NCI-H2107 treated with DMSO at 0.1 percent for 48 hours (cell line): ENCODE results near the gene SPRING1.
"Not testable (repeated sequence)": the region's sequence is repeated elsewhere in the genome, so short reads cannot be mapped to it uniquely, and the experiment has no call there.

ENCODE experiments used
- DNase-seq: peaks from one replicate; lab custom pipeline; 2025; ENCODE audit not compliant: unreplicated experiment; lab: John Stamatoyannopoulos, UW

SPRING1 gene

GRCh38 chr12:116737774-116738657 is at the start of gene SPRING1, which contains the start of gene RNFT2:
Gene SPRING1 (minus strand): TSS chr12:116738069. CDS start chr12:116737900, 169 bp downstream.
Gene RNFT2 (plus strand): TSS chr12:116738315. CDS start chr12:116740498, 2,183 bp downstream.
- peak; percentile 98 for DNase-seq

DNA sequence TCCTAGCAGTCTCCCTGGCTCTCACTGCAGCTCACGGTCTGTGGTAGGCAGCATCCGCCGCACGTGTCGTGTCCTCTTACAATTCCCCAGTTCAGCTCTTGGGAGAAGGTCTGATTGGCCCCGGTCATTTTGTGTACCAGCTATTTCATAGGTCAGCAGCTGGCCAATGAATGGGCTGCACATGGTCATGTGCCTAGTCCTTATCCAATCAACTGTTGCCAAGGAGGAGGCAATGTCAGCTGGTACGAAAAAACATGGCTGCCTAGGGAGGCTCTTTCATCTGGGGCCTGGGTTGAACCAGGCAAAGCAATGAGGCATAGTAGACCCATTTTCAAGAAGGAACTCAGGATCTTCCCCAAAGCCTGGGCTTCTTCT is 46.4 kb upstream of the SPRING1 start:
- no peak for DNase-seq

- peak; percentile 87 for DNase-seq
Observed at GRCh38 chr12:116783525-116784237, 45.8 kb upstream of the SPRING1 start.

GRCh38 chr12:116780942-116781341 is 43.1 kb upstream of the SPRING1 start:
- DNase-seq: no peak

DNA sequence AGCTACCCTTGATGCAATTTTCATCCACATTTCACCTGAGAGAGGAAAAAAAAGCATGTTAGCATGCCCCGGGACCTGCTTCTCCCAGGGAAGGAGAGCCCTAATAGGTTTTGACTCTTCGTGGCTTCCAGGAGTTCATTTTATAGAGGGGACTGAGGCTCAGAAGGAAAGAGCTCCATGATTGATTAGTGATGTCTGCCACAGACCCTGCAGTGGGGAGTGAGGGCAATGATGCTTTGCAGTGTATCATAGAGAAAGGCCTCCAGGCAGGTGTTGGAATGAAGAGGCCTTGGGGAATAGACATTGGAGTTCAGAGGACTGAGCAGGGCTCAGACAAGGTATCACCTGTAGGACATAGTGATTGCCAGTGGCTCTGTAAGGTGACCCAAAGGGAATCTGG is 41.7 kb upstream of the SPRING1 start:
- DNase-seq: no peak

GRCh38 chr12:116777245-116777644 is 39.4 kb upstream of the SPRING1 start:
- DNase-seq: no peak

GRCh38 chr12:116774020-116774419 is 36.2 kb upstream of the SPRING1 start:
- no peak for DNase-seq

GRCh38 chr12:116773276-116773731 is 35.4 kb upstream of the SPRING1 start:
- DNase-seq: no peak

DNA sequence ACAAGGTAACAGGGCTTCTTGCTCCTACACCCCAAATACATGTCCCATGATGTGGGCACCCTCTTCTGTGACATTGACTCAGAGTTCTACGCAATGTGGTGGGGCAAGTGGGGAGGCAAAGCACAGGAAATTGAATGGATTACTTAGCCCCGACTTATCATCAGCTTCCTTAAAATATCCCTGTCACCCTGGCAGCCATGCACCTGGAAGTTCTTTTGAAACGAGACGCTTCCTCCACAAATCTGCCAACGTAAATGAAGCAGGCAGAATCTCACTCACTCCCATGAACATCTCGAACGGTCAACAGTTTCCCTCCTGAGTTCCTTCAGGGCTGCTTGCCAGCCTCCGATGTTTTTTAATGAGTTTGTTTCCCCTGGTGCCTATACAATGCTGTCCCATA is 33.8 kb upstream of the SPRING1 start:
- DNase-seq: no peak

- no peak for DNase-seq
Observed at GRCh38 chr12:116766746-116767145, 28.9 kb upstream of the SPRING1 start.

GRCh38 chr12:116766285-116766684 is 28.4 kb upstream of the SPRING1 start:
- no peak for DNase-seq

DNA sequence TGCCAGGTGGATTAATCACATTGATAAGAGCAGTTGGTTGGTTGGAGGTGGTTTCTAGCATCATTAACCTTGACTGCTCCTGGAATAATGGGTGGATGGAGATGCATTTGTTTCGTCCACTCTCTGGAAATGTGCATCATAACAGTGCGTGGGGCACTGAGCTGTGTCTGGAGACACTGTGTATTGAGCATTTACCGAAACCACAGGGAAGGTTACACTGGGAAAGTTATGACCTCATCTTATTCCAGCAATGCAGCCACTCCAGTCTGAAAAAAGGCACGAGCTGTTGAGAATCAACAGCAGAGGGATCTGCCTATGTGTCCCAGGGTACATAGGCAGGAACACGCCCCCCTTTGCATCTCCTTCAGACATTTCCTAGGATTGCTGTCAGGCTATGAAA is 27.4 kb upstream of the SPRING1 start:
- peak; percentile 48 for DNase-seq

- DNase-seq: no peak
Observed at GRCh38 chr12:116761499-116761898, 23.6 kb upstream of the SPRING1 start.

DNA sequence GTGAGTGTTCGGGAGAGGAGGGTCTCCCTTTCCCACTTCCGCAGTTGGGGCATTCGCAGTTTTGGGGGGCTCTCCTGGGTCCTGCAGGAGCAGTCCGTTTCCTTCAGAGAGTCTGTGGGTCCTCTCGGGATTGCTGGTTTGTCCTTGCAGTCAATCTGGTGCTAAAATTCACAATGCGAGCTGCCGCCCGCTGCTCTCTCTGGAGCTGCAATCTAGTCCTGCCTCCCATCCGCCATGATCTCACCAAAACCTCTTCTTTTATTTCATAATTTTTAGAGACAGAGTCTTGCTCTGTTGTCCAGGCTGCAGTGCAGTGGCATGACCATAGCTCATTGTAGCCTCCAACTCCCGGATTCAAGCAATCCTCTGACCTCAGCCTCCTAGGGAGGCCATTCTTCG is 22.8 kb upstream of the SPRING1 start:
- DNase-seq: no peak

DNA sequence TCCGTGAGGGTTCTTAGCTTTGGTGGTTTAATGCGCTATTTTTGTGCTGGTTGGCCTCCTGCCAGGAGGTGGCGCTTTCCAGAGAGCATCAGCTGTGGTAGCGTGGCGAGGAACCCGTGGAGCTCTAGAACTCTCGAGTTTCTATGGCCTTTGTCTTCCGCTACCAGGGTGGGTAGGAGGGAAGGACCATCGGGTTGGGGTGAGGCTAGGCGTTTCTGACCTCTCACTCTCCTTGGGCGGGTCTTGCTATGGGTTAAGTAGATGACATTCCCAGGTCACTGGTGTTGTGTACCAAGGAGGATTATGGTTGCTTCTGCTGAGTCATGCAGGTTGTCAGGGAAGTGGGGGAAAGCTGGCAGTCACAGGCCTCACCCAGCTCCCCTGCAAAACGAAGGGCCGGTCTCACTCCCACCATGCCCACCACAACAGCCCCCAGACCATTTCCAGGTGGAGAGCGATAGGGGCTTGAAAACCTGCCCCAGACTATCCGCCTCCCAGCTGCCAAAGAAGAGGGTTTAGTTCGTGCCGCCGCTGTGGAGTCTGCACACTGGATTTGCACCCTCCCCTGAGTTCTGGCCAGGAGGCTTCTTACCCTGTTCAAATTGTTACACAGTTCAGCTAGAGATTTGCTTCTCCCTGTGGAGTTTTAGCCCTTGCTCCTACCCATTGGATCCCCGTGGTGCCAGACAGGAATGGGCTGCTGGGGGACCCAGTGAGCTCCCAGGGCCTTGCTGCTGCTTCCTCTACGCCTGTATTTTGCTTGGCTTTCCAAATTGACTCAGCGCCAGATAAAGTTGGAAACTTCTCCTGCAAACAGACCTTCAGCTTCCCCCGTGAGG is 22.1 kb upstream of the SPRING1 start:
- DNase-seq: no peak

DNA sequence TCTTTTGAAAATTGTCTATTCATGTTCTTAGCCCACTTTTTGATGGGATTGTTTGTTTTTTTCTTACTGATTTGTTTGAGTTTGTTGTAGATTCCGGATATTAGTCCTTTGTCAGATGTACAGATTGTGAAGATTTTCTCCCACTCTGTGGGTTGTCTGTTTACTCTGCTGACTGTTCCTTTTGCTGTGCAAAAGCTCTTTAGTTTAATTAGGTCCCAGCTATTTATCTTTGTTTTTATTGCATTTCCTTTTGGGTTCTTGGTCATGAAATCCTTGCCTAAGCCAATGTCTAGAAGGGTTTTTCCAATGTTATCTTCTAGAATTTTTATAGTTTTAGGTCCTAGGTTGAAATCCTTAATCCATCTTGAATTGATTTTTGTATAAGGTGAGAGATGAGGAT is 16.9 kb upstream of the SPRING1 start:
- not testable (repeated sequence) for DNase-seq

DNA sequence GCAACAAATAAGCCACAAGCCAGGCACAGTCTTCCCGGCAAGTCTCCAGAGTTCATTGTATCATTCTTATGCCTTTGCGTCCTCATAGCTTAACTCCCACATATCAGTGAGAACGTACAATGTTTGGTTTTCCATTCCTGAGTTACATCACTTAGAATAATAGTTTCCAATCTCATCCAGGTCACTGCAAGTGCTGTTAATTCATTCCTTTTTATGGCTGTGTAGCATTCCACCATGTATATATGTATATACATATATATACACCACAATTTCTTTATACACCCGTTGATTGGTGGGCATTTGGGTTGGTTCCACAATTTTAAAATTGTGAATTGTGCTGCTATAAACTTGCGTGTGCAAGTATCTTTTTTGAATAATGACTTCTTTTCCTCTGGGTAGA is 16.2 kb upstream of the SPRING1 start:
- not testable (repeated sequence) for DNase-seq

DNA sequence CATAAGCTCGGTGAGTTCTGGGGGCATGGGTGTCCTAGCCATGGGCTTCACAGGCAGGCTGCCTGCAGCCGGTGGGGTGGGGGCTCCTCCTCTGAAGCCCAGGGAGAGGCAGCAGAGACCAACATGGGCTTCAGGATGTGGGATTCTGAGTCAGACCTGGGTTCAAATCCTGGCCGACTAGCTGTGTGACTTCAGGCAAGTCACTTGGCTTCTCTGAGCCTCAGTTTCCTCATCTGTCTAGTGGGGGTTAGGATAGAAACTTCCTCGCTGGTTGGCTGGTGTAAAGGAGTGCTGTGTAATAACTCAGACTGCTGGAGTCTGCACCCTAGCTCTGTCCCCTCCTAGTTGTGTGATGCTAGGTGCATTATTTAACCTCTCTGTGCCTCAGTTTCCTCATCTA is 12.4 kb upstream of the SPRING1 start:
- DNase-seq: no peak

- DNase-seq: no peak
Observed at GRCh38 chr12:116749884-116750283, 12.0 kb upstream of the SPRING1 start.

DNA sequence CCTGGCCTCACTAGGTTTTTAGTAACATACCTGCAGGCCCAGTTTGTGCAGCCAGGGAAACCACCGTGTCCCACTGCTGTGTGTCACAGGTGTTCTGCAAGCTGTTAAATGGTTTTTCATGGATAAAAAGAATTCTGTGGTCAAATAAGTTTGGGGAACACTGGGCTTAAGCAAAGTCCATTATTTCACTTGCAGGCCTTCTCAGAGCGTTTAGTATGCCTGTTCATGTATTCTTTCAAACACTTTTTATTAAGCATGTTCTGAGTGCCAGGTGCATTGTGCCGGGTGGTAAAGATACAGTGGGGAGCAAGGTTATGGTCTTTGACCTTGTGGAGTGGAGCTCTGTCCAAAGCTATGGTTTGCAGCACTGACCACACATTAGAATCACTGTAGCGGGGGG is 7.7 kb upstream of the SPRING1 start:
- no peak for DNase-seq

DNA sequence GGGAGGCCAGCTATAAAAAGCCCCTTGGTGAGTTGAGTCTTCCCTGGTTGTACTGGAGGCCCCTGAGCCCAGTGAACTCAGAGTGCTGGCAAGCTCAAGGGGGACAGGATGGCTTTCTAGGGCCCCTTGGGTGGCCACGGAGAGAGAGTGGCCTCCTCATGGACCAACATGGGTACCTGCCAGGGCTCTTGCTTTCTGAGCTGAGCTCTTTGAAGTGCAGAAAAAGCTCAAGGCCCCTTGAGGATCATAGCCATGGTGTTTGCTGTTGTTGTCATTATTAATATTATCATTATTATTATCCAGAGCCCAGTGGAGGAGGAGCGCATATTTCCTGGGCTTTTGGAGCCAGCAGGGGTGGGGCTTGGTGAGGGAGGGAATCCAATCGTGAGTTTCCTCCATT is 6.9 kb upstream of the SPRING1 start:
- DNase-seq: no peak
